Measurements from ENCODE around the gene POU2AF1. TPM values are rescaled to one million over a fixed set of nuclear protein-coding genes. Genes with fewer than 3 reads are reported as not detected.
"Not testable (repeated sequence)": the region's sequence is repeated elsewhere in the genome, so short reads cannot be mapped to it uniquely, and the experiment has no call there.

POU2AF1 gene
- total and polyA plus RNA-seq, 2 of the 8 experiments (the other 6 are each of a cell fraction or from before 2014, with no cell fraction given) = not detected

- TF ChIP-seq RAD21 (IDR thresholded peaks at IDR 0.05 in 1 of 2, conservative IDR thresholded peaks at IDR 0.05 in 1 of 2; ENCODE audit: low read depth in 2 of 2, low read length in 2 of 2) (no peak), NRF1 (IDR thresholded peaks at IDR 0.05; ENCODE audit: low read depth, low read length) (no peak), CBX8 (IDR thresholded peaks at IDR 0.05; ENCODE audit: borderline replicate concordance, low read depth, low read length) (no peak)
Measured at GRCh38 chr11:111402411-111402810, 23.3 kb upstream of the POU2AF1 start (continued).

- H3K4me3 ChIP-seq (ENCODE audit: extremely low read depth in 1 of 4, insufficient read depth in 2 of 4, low read depth in 3 of 4, low read length in 4 of 4); H3K23me2 ChIP-seq (ENCODE audit: low read depth, low read length); H2BK20ac ChIP-seq (ENCODE audit: low read length); H3K4ac ChIP-seq (replicated peaks; ENCODE audit: insufficient read length, low read depth, low read length); H2BK5ac ChIP-seq (ENCODE audit: low read depth, low read length); H3K79me1 ChIP-seq (ENCODE audit: low read depth, low read length); POLR2A ChIA-PET (ENCODE audit: partially characterized antibody); FAIRE-seq; H3K9me3 ChIP-seq (ENCODE audit: insufficient read depth in 2 of 2, low read depth in 1 of 2, low read length in 1 of 2); H3K79me2 ChIP-seq (ENCODE audit: control insufficient read depth in 1 of 2, insufficient read depth in 2 of 2, low read length in 2 of 2); H3K14ac ChIP-seq (ENCODE audit: insufficient read length); DNase-seq (ENCODE audit: low read depth in 1 of 2, low spot score in 2 of 2); H2BK15ac ChIP-seq (ENCODE audit: low read length); H4K91ac ChIP-seq (replicated peaks; ENCODE audit: insufficient read length, low read length); H2AFZ ChIP-seq (ENCODE audit: low read length); H3K18ac ChIP-seq (ENCODE audit: extremely low read depth, low read length); H4K20me1 ChIP-seq (replicated peaks in 1 of 2; ENCODE audit: control insufficient read depth in 1 of 2, insufficient read depth in 2 of 2, low read length in 2 of 2); H4K8ac ChIP-seq (ENCODE audit: extremely low read depth, insufficient read depth, low read length); H2BK12ac ChIP-seq (ENCODE audit: low read depth, low read length); H3K4me2 ChIP-seq (ENCODE audit: insufficient read depth in 1 of 2, low read depth in 2 of 2, low read length in 2 of 2); H3K27me3 ChIP-seq (replicated peaks in 1 of 4; ENCODE audit: control insufficient read depth in 3 of 4, extremely low read depth in 1 of 4, insufficient read depth in 3 of 4, low read length in 3 of 4); H2BK120ac ChIP-seq (replicated peaks; ENCODE audit: low read depth, low read length); H3K23ac ChIP-seq (ENCODE audit: insufficient read length); H4K5ac ChIP-seq (ENCODE audit: insufficient read length, low read depth, low read length); H2AK5ac ChIP-seq (ENCODE audit: low read depth, low read length); H3K9ac ChIP-seq (replicated peaks in 1 of 4; ENCODE audit: extremely low read depth in 1 of 4, low read depth in 3 of 4, low read length in 3 of 4); H3K36me3 ChIP-seq (ENCODE audit: control insufficient read depth in 2 of 4, insufficient read depth in 4 of 4, low read length in 3 of 4); H3K27ac ChIP-seq (ENCODE audit: low read depth, low read length); H3K56ac ChIP-seq (replicated peaks; ENCODE audit: insufficient read length, low read depth, low read length); H3K4me1 ChIP-seq (replicated peaks in 1 of 4; ENCODE audit: control insufficient read depth in 3 of 4, insufficient read depth in 4 of 4, low read length in 3 of 4): not testable (repeated sequence)
- 85% methylated on average over 3 of the region's 3 CpGs; no CpG with 5 or more reads in 1 of the 2 experiments for WGBS, 2 experiments (ENCODE audit: extremely low coverage in 1 of 2, insufficient coverage in 1 of 2, insufficient read length in 1 of 2, insufficient replicate concordance in 2 of 2, low coverage in 1 of 2, low lambda C conversion rate in 2 of 2, missing lambda C conversion rate in 1 of 2)
- CTCF ChIA-PET (ENCODE audit: partially characterized antibody) = interaction anchor here (0.6 to 1.9 kb wide), 3 partner anchors 17 to 1205 kb away, joined by 3 to 4 read pairs (median 3); no protein-coding TSS in a partner anchor
Measured at GRCh38 chr11:111401957-111402356, 22.9 kb upstream of the POU2AF1 start.

Measured in H1 (cell line).